A549 (cell line): ENCODE results near the gene CYP27B1. TPM values are rescaled to one million over a fixed set of nuclear protein-coding genes. Genes with fewer than 3 reads are reported as not detected.

Source experiments
- ATAC-seq, 2 experiments: fragments of 200-7000 bp in 1 of 2; fragments of >200 bp in 1 of 2; cut with Nextera tagmentation in 1 of 2; cut with Tn5 transposase in 1 of 2; 3 replicates each; pipeline versions ENCODE4 v1.8.0 to v1.9.1; 2018 to 2020; ENCODE audit warnings: mild to moderate bottlenecking in 1 of 2, moderate library complexity in 1 of 2
- CTCF ChIA-PET: fragments of 300-600 bp; sonication (Branson Sonifier 250); formaldehyde crosslinking; extraction: SDS; loops from one replicate; lab custom pipeline; 2021; ENCODE audit warnings: antibody characterized with exemption, inconsistent platforms; lab: Yijun Ruan, JAX
- POLR2A ChIA-PET: fragments of 350-600 bp; formaldehyde crosslinking; extraction: SDS; loops from one replicate; lab custom pipeline; 2021; ENCODE audit warnings: antibody characterized with exemption, inconsistent platforms; lab: Yijun Ruan, JAX
- DNase-seq, 2 experiments: peaks; one replicate each; pipeline versions ENCODE4 v3.0.0 to v3.0.0-alpha.2; 2011 to 2016; ENCODE audit warnings: low read depth in 1 of 2, low spot score in 1 of 2
- FAIRE-seq: peaks from 2 replicates; lab custom pipeline; 2011; peaks lifted over from hg19 to GRCh38; lab: Jason Lieb, UNC
- H3K27ac ChIP-seq, 2 experiments: fragments of >200 bp; sonication (Bioruptor Twin); formaldehyde crosslinking; 3 replicates each; pipeline ENCODE4 v1.5.1; 2016 to 2017
- H3K4me1 ChIP-seq: fragments of >200 bp; sonication (Bioruptor Twin); formaldehyde crosslinking; 3 replicates; pipeline ENCODE4 v1.6.1; 2016
- H3K4me2 ChIP-seq: fragments of >200 bp; sonication (Bioruptor Twin); formaldehyde crosslinking; 3 replicates; pipeline ENCODE4 v1.6.1; 2016
- H3K4me3 ChIP-seq: fragments of >200 bp; sonication (Bioruptor Twin); formaldehyde crosslinking; 3 replicates; pipeline ENCODE4 v1.5.1; 2016
- H3K9me3 ChIP-seq: fragments of >200 bp; sonication (Bioruptor Twin); formaldehyde crosslinking; 3 replicates; pipeline ENCODE4 v1.6.1; 2016
- CBX8 ChIP-seq: fragments of 200-600 bp; sonication (generic); IDR thresholded peaks from 2 replicates; pipeline ENCODE4 v1.6.1; 2016
- CTCF ChIP-seq: fragments of >200 bp; sonication (Bioruptor Twin); formaldehyde crosslinking; IDR thresholded peaks from 3 replicates; pipeline ENCODE4 v1.5.1; 2016
- EHF ChIP-seq: fragments of 250-450 bp; sonication (Bioruptor Pico); IDR thresholded peaks from 2 replicates; pipeline ENCODE4 v1.5.0; 2020; ENCODE audit warnings: mild to moderate bottlenecking
- EHMT2 ChIP-seq: fragments of 200-600 bp; sonication (generic); IDR thresholded peaks from 2 replicates; pipeline ENCODE4 v1.6.1; 2016; ENCODE audit warnings: antibody characterized with exemption, low read depth, mild to moderate bottlenecking, moderate library complexity
- ESRRA ChIP-seq: fragments of 150-350 bp; IDR thresholded peaks from 2 replicates; pipeline ENCODE4 v1.6.1; 2014; ENCODE audit warnings: mild to moderate bottlenecking, low read length, borderline replicate concordance
- HOXA7 ChIP-seq: fragments of 250-450 bp; sonication (Bioruptor Pico); IDR thresholded peaks from 2 replicates; pipeline ENCODE4 v1.5.0; 2020; ENCODE audit warnings: mild to moderate bottlenecking, moderate library complexity
- JUN ChIP-seq, 2 experiments: fragments of >200 bp; sonication (Bioruptor Twin); formaldehyde crosslinking; IDR thresholded peaks; 2 replicates in 1 of 2; 3 replicates in 1 of 2; pipeline ENCODE4 v1.6.1; 2016 to 2017
- JUNB ChIP-seq: fragments of >200 bp; sonication (Bioruptor Twin); formaldehyde crosslinking; IDR thresholded peaks from 2 replicates; pipeline ENCODE4 v1.6.1; 2016
- KDM1A ChIP-seq: fragments of 200-600 bp; sonication (generic); IDR thresholded peaks from 2 replicates; pipeline ENCODE4 v1.6.1; 2016; ENCODE audit warnings: low read depth, mild to moderate bottlenecking
- KDM5A ChIP-seq: fragments of 200-600 bp; sonication (generic); IDR thresholded peaks from 2 replicates; pipeline ENCODE4 v1.6.1; 2016; ENCODE audit warnings: antibody characterized with exemption, mild to moderate bottlenecking
- MAFK ChIP-seq: fragments of 450-650 bp; IDR thresholded peaks from 2 replicates; pipeline ENCODE4 v1.6.1; 2014; ENCODE audit not compliant: partially characterized antibody
- MAZ ChIP-seq: fragments of 150-350 bp; IDR thresholded peaks from 2 replicates; pipeline ENCODE4 v1.6.1; 2014; ENCODE audit warnings: antibody characterized with exemption, low read depth, low read length, borderline replicate concordance
- REST ChIP-seq: fragments of 200-600 bp; sonication (generic); IDR thresholded peaks from 2 replicates; pipeline ENCODE4 v1.6.1; 2016; ENCODE audit warnings: antibody characterized with exemption, mild to moderate bottlenecking, moderate library complexity
- WGBS: methylation state at CpG from one replicate; pipeline ENCODE4 v1.1.6; 2017; ENCODE audit errors: missing lambda C conversion rate; 5-methylcytosine and 5-hydroxymethylcytosine counted together
- polyA plus RNA-seq, 4 experiments: library from polyadenylated mRNA; depleted of rRNA in 3 of 4; stranded (reverse); fragments of >200 nt; fragmentation: RNase III in 1 of 4; extraction: RNeasy Plus Mini Kit Qiagen cat#74134 plus additional on column Dnase treatment in 1 of 4; gene quantifications; 2 replicates in 3 of 4; 3 replicates in 1 of 4; pipeline ENCODE4 v1.2.3, GENCODE V29; 2011 to 2017
- TF ChIP-seq, protein P1 (sequence below): fragments of 150-350 bp; IDR thresholded peaks from 2 replicates; pipeline ENCODE4 v1.6.1; 2014; ENCODE audit warnings: low read depth, mild to moderate bottlenecking, low read length

CYP27B1 gene
- polyA plus RNA-seq, 2 of the 4 experiments (the other 2 are of a cell fraction) = 1.9 to 2.3 TPM

DNA sequence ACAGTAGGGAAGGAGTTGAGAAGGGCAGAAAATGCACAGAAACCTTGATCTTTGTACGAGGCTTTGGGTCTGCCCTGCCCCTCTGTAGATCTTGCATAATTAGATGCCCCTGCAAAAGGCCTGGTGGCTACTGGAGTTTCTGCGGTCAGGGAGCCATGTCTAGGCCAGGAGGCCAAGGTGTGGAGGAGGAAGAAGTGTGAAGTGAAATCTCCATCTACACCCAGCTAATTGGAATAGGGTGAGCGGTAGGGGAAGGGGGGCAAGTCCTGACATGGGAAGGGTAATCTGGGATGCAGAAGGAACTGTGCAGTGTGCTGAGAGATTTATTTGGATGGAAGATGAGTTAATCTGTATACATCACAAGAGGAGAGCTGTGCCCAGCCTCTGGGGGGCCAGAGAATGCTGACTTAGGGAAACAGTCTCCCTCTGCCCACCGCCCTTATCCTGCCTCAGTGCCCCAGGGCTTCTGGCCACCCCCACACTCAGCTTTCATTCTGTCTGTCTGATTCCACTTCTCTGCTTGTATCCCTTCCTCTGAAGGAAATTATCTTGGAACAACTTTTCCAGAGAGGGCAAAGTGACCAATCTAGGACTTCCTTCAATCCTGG lies 5.4 kb downstream of the CYP27B1 start:
- FAIRE-seq = no peak
- POLR2A ChIA-PET = no interaction called here
- peaks cover 18% of the 10 kb centered on the region for H3K4me1 ChIP-seq
- H3K9me3 ChIP-seq = no peaks in the 10 kb centered on the region
- TF ChIP-seq MAFK (peak; percentile 78), HOXA7 (CRISPR knock-in tag) (no peak)
- TF ChIP-seq, all 56 proteins: peak for 1
- 71% methylated on average over 4 of the region's 4 CpGs for WGBS
- ATAC-seq = no peak
- H3K27ac ChIP-seq = no peak overlapping the region
- no peak overlapping the region for H3K4me2 ChIP-seq
- CTCF ChIA-PET = interaction anchor here (0.9 to 2.5 kb wide), 4 partner anchors 14 to 178 kb away, joined by 3 to 6 read pairs (median 3); partner anchors contain the start of gene TSFM
- no peak for DNase-seq
- H3K4me3 ChIP-seq = no peak overlapping the region

- FAIRE-seq (no peak), ATAC-seq (no peak)
- no peak overlapping the region for H3K4me2 ChIP-seq
- ChIA-PET POLR2A (interaction anchor here (1.9 kb wide), 1 partner anchor 12 kb away, joined by 6 read pairs; the partner anchor contains the start of genes EEF1AKMT3 and METTL1), CTCF (interaction anchor here (0.9 to 2.5 kb wide), 9 partner anchors 10 to 177 kb away, joined by 3 to 16 read pairs (median 6); partner anchors contain the start of genes AVIL, TSFM and TSPAN31)
- 83% methylated on average over 3 of the region's 3 CpGs for WGBS
- peaks cover 14% of the 10 kb centered on the region for H3K4me1 ChIP-seq
- no peak overlapping the region for H3K27ac ChIP-seq
- no peaks in the 10 kb centered on the region for H3K9me3 ChIP-seq
- H3K4me3 ChIP-seq = no peak overlapping the region
- TF ChIP-seq EHMT2 = 0 out of 2 replicates have a peak, but pooled peaks have one; percentile 21
- TF ChIP-seq REST = peak; percentile 91
- TF ChIP-seq KDM1A = no peak
- no peak for TF ChIP-seq ESRRA
- TF ChIP-seq EHF (CRISPR knock-in tag) = no peak
- TF ChIP-seq KDM5A = no peak
- no peak for TF ChIP-seq HOXA7 (CRISPR knock-in tag)
- no peak for TF ChIP-seq CBX8
- no peak for TF ChIP-seq JUN (IDR thresholded peaks at IDR 0.05)
- TF ChIP-seq JUNB = no peak
- TF ChIP-seq, protein P1, sequence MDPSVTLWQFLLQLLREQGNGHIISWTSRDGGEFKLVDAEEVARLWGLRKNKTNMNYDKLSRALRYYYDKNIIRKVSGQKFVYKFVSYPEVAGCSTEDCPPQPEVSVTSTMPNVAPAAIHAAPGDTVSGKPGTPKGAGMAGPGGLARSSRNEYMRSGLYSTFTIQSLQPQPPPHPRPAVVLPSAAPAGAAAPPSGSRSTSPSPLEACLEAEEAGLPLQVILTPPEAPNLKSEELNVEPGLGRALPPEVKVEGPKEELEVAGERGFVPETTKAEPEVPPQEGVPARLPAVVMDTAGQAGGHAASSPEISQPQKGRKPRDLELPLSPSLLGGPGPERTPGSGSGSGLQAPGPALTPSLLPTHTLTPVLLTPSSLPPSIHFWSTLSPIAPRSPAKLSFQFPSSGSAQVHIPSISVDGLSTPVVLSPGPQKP = no peak
- TF ChIP-seq, all 56 proteins: peak for 2
- DNase-seq = no peak
These were observed 6.4 kb downstream of the CYP27B1 start for GRCh38 chr12:57760347-57760982.

- DNase-seq = peak in 1 of 2 experiments; percentile 68
- ChIA-PET POLR2A (interaction anchor here (1.4 to 1.9 kb wide), 2 partner anchors 13 to 15 kb away, joined by 3 to 6 read pairs; partner anchors contain the start of genes EEF1AKMT3, METTL1 and TSPAN31), CTCF (interaction anchor here (0.7 to 2.4 kb wide), 21 partner anchors 8 to 174 kb away, joined by 3 to 16 read pairs (median 4); partner anchors contain the start of genes AVIL, CYP27B1, EEF1AKMT3 and METTL1)
- no peak for FAIRE-seq
- TF ChIP-seq MAZ (no peak), CTCF (peak; percentile 61)
- WGBS = 9% methylated on average over 3 of the region's 3 CpGs
- H3K4me1 ChIP-seq = peaks cover 10% of the 10 kb centered on the region; the same call in 2 of the 3 replicates
- H3K4me3 ChIP-seq = no peak overlapping the region
- no peak overlapping the region for H3K4me2 ChIP-seq
- no peak overlapping the region for H3K27ac ChIP-seq
- peak; percentile 42 to 64; a peak in 4 of 6 replicates for ATAC-seq
- H3K9me3 ChIP-seq = no peaks in the 10 kb centered on the region
These were observed 7.4 kb downstream of the CYP27B1 start for GRCh38 chr12:57759360-57759980.
